Measurements from ENCODE around the gene VPS4A. TPM values are rescaled to one million over a fixed set of nuclear protein-coding genes. Genes with fewer than 3 reads are reported as not detected.

The VPS4A gene
- total RNA-seq, 1 experiment from 2014 or later, result 42.2 TPM

DNA sequence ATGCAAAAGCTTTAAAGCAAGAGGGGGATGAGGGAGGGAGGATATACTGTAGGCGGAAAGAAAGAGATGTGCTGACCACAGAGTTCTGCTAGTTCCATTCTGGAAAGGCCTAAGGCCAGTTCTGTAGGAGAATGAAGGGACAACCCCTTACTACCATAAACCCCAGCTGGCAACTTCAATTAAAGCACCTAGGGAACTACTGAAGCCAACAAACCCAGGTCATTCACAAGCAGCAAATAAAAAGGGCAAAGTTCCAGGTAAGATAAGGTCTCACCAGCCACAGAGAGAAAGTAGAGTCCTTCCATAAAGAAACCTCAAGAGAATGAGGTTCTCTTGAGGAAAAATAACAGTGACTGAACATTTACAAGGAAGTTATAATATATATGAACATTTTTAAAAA, 61.9 kb downstream of the VPS4A start:
- TF ChIP-seq, protein P1, sequence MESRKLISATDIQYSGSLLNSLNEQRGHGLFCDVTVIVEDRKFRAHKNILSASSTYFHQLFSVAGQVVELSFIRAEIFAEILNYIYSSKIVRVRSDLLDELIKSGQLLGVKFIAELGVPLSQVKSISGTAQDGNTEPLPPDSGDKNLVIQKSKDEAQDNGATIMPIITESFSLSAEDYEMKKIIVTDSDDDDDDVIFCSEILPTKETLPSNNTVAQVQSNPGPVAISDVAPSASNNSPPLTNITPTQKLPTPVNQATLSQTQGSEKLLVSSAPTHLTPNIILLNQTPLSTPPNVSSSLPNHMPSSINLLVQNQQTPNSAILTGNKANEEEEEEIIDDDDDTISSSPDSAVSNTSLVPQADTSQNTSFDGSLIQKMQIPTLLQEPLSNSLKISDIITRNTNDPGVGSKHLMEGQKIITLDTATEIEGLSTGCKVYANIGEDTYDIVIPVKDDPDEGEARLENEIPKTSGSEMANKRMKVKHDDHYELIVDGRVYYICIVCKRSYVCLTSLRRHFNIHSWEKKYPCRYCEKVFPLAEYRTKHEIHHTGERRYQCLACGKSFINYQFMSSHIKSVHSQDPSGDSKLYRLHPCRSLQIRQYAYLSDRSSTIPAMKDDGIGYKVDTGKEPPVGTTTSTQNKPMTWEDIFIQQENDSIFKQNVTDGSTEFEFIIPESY (IDR thresholded peaks at IDR 0.05; ENCODE audit: extremely low read depth, insufficient replicate concordance, low read length), result no peak
- no peak for TF ChIP-seq EZH2 (IDR thresholded peaks at IDR 0.05)

More for the DNA sequence above, 61.9 kb downstream of the VPS4A start:
- Histone ChIP-seq H2AFZ (ENCODE audit: low read depth, low read length, poor library complexity, severe bottlenecking) (no peak overlapping the region), H3K27me3 (ENCODE audit: insufficient read depth, low read length) (no peaks in the 10 kb centered on the region), H3K36me3 (ENCODE audit: control insufficient read depth in 1 of 2, insufficient read depth in 2 of 2, low read length in 2 of 2) (peaks cover 56 to 65% of the 10 kb centered on the region in 2 experiments), H3K4me2 (ENCODE audit: low read length) (no peak overlapping the region), H3K9me2 (ENCODE audit: insufficient read depth) (no peaks in the 10 kb centered on the region), H3K4me1 (ENCODE audit: control insufficient read depth in 1 of 2, insufficient read depth in 2 of 2, low read length in 2 of 2) (no peaks in the 10 kb centered on the region), H3K27ac (ENCODE audit: low read depth, low read length) (no peak overlapping the region), H3K9ac (ENCODE audit: low read length) (no peak overlapping the region), H4K20me1 (ENCODE audit: insufficient read depth) (peaks cover 9% of the 10 kb centered on the region; the same call in 1 of the 2 replicates), H3K79me2 (ENCODE audit: insufficient read depth, low read length) (peaks cover 74% of the 10 kb centered on the region), H3K9me3 (ENCODE audit: control insufficient read depth in 1 of 2, insufficient read depth in 1 of 2, low read depth in 1 of 2, low read length in 2 of 2) (no peaks in the 10 kb centered on the region), H3K4me3 (replicated peaks in 1 of 2; ENCODE audit: low read depth in 1 of 2, low read length in 2 of 2) (no peak overlapping the region)
- CTCF ChIA-PET, result no interaction called here
- BruUV-seq (replicated peaks), result no TSS peak
- no peak for DNase-seq (ENCODE audit: low read depth, low spot score)
- intact Hi-C loops (cut with micrococcal nuclease), result no loop called here
- no peak for ATAC-seq
- POLR2A ChIA-PET, result no interaction called here
- RAD21 ChIA-PET (ENCODE audit: low non-redundant PET in 1 of 2, low total read pairs in 2 of 2, uncharacterized antibody in 2 of 2, unreplicated experiment in 2 of 2), result no interaction called here

Other genes starting within 250 kb of the VPS4A start
- gene HAS3, start 205.7 kb upstream of the VPS4A start, total RNA-seq (2021; ENCODE audit: unreplicated experiment), result 140 TPM
- 184 TPM for gene CHTF8, start 178.8 kb upstream of the VPS4A start, total RNA-seq (2021; ENCODE audit: unreplicated experiment)
- gene UTP4, start 178.7 kb upstream of the VPS4A start, total RNA-seq (2021; ENCODE audit: unreplicated experiment), result 125 TPM
- 38.1 TPM for gene SNTB2, start 124.2 kb upstream of the VPS4A start, total RNA-seq (2021; ENCODE audit: unreplicated experiment)
- gene PDF, start 19.2 kb downstream of the VPS4A start, total RNA-seq (2021; ENCODE audit: unreplicated experiment), result 33.9 TPM
- gene COG8, start 28.2 kb downstream of the VPS4A start, total RNA-seq (2021; ENCODE audit: unreplicated experiment), result 50.3 TPM
- 62.8 TPM for gene NIP7, start 28.4 kb downstream of the VPS4A start, total RNA-seq (2021; ENCODE audit: unreplicated experiment)
- gene TMED6, start 40.4 kb downstream of the VPS4A start, total RNA-seq (2021; ENCODE audit: unreplicated experiment), result 0.91 TPM
- gene TERF2, start 74.7 kb downstream of the VPS4A start, total RNA-seq (2021; ENCODE audit: unreplicated experiment), result 69.9 TPM
- gene CYB5B, start 113.3 kb downstream of the VPS4A start, total RNA-seq (2021; ENCODE audit: unreplicated experiment), result 689 TPM

Measured in HCT116 (cell line).